ENCODE data around the gene PPM1E. TPM values are rescaled to one million over a fixed set of nuclear protein-coding genes. Genes with fewer than 3 reads are reported as not detected.
A peak's percentile ranks its signal among the peaks of the same experiment; 100 is the strongest.

PPM1E gene
- total RNA-seq, 2 experiments from 2014 or later, result 0.19 to 0.40 TPM

DNA sequence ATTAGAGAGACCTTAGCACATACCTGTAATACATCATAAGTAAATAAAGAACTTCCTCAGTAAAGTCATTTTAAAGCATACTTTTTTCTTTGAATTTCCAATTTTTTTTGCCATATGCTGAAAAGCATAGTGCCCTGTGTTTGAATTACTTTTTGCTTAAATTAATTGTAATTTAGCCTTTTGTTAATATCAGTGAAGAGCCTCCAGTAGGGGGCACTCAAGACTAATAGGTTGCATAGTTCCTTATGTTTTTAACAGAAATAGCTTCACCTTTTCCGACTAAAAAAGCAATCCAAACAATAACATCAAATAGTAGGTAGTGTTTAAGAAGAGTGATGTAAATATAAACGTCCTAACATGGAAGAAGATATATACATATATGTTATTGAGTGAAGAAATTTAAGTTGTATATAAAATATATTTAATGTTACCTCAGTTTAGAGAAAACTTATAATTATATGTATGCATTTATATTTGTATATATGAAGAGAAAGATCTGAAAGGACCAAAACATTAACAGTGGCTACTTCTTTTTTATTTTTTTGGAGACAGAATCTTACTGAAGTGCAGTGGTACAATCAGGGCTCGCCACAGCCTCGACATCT lies 44.6 kb upstream of the PPM1E start:
- H3K4me1 ChIP-seq (ENCODE audit: insufficient read depth, low read length, poor library complexity, severe bottlenecking), result no peaks in the 10 kb centered on the region
- no peak overlapping the region for H2AFZ ChIP-seq (ENCODE audit: low read length)
- ChIA-PET POLR2A (interaction anchor here (0.6 kb wide), 1 partner anchor 302 kb away, joined by 3 read pairs; no protein-coding TSS in a partner anchor), CTCF (ENCODE audit: unreplicated experiment) (no interaction called here)
- no peaks in the 10 kb centered on the region for H3K9me3 ChIP-seq (ENCODE audit: low read length)
- BruUV-seq (replicated peaks), result no TSS peak
- no peaks in the 10 kb centered on the region for H3K9me2 ChIP-seq (ENCODE audit: insufficient read depth, low read length)
- no peaks in the 10 kb centered on the region for H4K20me1 ChIP-seq (ENCODE audit: insufficient read depth, low read length)
- no peaks in the 10 kb centered on the region for H3K79me2 ChIP-seq (ENCODE audit: insufficient read depth, low read depth, low read length)
- TF ChIP-seq, protein P1, sequence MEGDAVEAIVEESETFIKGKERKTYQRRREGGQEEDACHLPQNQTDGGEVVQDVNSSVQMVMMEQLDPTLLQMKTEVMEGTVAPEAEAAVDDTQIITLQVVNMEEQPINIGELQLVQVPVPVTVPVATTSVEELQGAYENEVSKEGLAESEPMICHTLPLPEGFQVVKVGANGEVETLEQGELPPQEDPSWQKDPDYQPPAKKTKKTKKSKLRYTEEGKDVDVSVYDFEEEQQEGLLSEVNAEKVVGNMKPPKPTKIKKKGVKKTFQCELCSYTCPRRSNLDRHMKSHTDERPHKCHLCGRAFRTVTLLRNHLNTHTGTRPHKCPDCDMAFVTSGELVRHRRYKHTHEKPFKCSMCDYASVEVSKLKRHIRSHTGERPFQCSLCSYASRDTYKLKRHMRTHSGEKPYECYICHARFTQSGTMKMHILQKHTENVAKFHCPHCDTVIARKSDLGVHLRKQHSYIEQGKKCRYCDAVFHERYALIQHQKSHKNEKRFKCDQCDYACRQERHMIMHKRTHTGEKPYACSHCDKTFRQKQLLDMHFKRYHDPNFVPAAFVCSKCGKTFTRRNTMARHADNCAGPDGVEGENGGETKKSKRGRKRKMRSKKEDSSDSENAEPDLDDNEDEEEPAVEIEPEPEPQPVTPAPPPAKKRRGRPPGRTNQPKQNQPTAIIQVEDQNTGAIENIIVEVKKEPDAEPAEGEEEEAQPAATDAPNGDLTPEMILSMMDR (conservative IDR thresholded peaks at IDR 0.05; ENCODE audit: low read length), result peak; percentile 99
- TF ChIP-seq EZH2phosphoT487 (IDR thresholded peaks at IDR 0.05; ENCODE audit: borderline replicate concordance, low read depth, low read length), result no peak
- no peak overlapping the region for H3K4me2 ChIP-seq (ENCODE audit: low read length)
- H3K36me3 ChIP-seq (ENCODE audit: insufficient read depth, low read length), result peaks cover 93% of the 10 kb centered on the region
- no peak overlapping the region for H3K4me3 ChIP-seq (ENCODE audit: low read depth, low read length, poor library complexity, severe bottlenecking)
- intact Hi-C loops (cut with micrococcal nuclease; ENCODE audit: unreplicated experiment), result loop anchor here (1.0 kb wide), 1 partner anchor 293 kb away; no protein-coding TSS in a partner anchor
- DNase-seq (ENCODE audit: low spot score), result peak; percentile 70
- H3K27ac ChIP-seq (ENCODE audit: low read depth, low read length, poor library complexity, severe bottlenecking), result no peak overlapping the region

DNA sequence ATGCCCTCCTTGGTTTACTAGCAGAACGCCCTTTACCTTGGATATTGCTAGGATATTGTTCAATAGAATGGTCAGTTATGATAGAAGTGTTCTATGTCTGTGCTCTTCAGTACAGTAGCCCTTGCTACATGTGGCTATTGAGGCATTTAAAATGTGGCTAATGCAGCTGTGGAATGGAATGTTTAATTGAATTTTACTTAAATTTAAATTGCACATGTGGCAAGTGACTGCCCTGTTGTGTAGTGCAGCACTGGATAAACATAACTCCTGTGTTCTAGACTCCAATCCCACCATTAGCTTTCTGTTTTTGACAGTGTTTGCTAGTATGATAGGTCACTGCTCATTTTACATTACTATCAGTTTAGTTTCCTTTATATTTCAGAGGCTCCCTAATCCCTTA lies 33.4 kb upstream of the PPM1E start:
- no peak overlapping the region for H3K4me3 ChIP-seq (ENCODE audit: low read depth, low read length, poor library complexity, severe bottlenecking)
- H3K36me3 ChIP-seq (ENCODE audit: insufficient read depth, low read length), result peaks cover 89% of the 10 kb centered on the region
- H3K4me2 ChIP-seq (ENCODE audit: low read length), result no peak overlapping the region
- no peaks in the 10 kb centered on the region for H3K79me2 ChIP-seq (ENCODE audit: insufficient read depth, low read depth, low read length)
- H3K9me2 ChIP-seq (ENCODE audit: insufficient read depth, low read length), result no peaks in the 10 kb centered on the region
- intact Hi-C loops (cut with micrococcal nuclease; ENCODE audit: unreplicated experiment), result no loop called here
- no peaks in the 10 kb centered on the region for H4K20me1 ChIP-seq (ENCODE audit: insufficient read depth, low read length)
- no peak overlapping the region for H3K27ac ChIP-seq (ENCODE audit: low read depth, low read length, poor library complexity, severe bottlenecking)
- no peak overlapping the region for H2AFZ ChIP-seq (ENCODE audit: low read length)
- ChIA-PET CTCF (ENCODE audit: unreplicated experiment) (no interaction called here), POLR2A (no interaction called here)
- no peaks in the 10 kb centered on the region for H3K4me1 ChIP-seq (ENCODE audit: insufficient read depth, low read length, poor library complexity, severe bottlenecking)
- DNase-seq (ENCODE audit: low spot score), result no peak
- TF ChIP-seq, protein P1 (conservative IDR thresholded peaks at IDR 0.05; ENCODE audit: low read length), result no peak
- no peak for TF ChIP-seq EZH2phosphoT487 (IDR thresholded peaks at IDR 0.05; ENCODE audit: borderline replicate concordance, low read depth, low read length)
- H3K9me3 ChIP-seq (ENCODE audit: low read length), result no peaks in the 10 kb centered on the region
- no TSS peak for BruUV-seq (replicated peaks)

DNA sequence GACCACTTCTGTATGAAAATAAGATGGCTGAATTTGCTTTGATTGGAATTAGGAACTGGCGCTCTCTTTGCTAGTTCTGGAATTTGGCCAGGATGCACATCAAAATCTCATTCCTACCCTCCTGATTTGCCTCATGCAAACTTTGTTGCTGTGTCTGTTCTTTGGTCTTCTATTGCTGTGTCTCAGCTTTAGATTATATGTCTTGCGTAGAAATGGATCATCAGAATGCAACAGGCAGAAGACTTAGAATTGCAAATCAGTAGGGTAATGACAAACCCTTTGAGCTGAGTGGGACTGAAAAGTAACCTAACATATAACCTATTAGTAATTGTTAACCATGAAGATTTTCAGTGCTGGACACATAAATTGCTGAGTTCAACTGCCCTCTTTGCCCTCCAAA lies 33.0 kb upstream of the PPM1E start:
- Histone ChIP-seq H3K4me1 (ENCODE audit: insufficient read depth, low read length, poor library complexity, severe bottlenecking) (no peaks in the 10 kb centered on the region), H3K4me2 (ENCODE audit: low read length) (no peak overlapping the region), H3K9me2 (ENCODE audit: insufficient read depth, low read length) (no peaks in the 10 kb centered on the region), H3K9me3 (ENCODE audit: low read length) (no peaks in the 10 kb centered on the region), H3K79me2 (ENCODE audit: insufficient read depth, low read depth, low read length) (no peaks in the 10 kb centered on the region), H3K27ac (ENCODE audit: low read depth, low read length, poor library complexity, severe bottlenecking) (no peak overlapping the region), H4K20me1 (ENCODE audit: insufficient read depth, low read length) (no peaks in the 10 kb centered on the region), H3K4me3 (ENCODE audit: low read depth, low read length, poor library complexity, severe bottlenecking) (no peak overlapping the region), H2AFZ (ENCODE audit: low read length) (no peak overlapping the region), H3K36me3 (ENCODE audit: insufficient read depth, low read length) (peaks cover 91% of the 10 kb centered on the region)
- intact Hi-C loops (cut with micrococcal nuclease; ENCODE audit: unreplicated experiment), result no loop called here
- ChIA-PET CTCF (ENCODE audit: unreplicated experiment) (no interaction called here), POLR2A (no interaction called here)
- no peak for DNase-seq (ENCODE audit: low spot score)
- no TSS peak for BruUV-seq (replicated peaks)
- TF ChIP-seq EZH2phosphoT487 (IDR thresholded peaks at IDR 0.05; ENCODE audit: borderline replicate concordance, low read depth, low read length), result no peak
- TF ChIP-seq, protein P1 (conservative IDR thresholded peaks at IDR 0.05; ENCODE audit: low read length), result no peak
